ENCODE measurements around the gene CLCN2. TPM values are rescaled to one million over a fixed set of nuclear protein-coding genes. Genes with fewer than 3 reads are reported as not detected.

The CLCN2 gene
- total and polyA plus RNA-seq, 3 donors from 2014 or later, result 46.7 to 118 (median 98.2) TPM

- no peaks in the 10 kb centered on the region for H3K36me3 ChIP-seq (ENCODE audit: low read depth, missing control alignments)
- intact Hi-C loops (cut with DNase I; ENCODE audit: low total_unique reads), result no loop called here
- H3K9me3 ChIP-seq, result no peaks in the 10 kb centered on the region
- H3K27me3 ChIP-seq, result no peaks in the 10 kb centered on the region
- H3K27ac ChIP-seq, result no peak overlapping the region
- no peak for DNase-seq
- H3K4me1 ChIP-seq, result peaks cover 4% of the 10 kb centered on the region
- WGBS, 2 donors, result 97 to 98% methylated on average over 4 to 8 of the region's 8 CpGs
- H3K4me3 ChIP-seq, result no peak overlapping the region
- no peak for TF ChIP-seq POLR2A (IDR thresholded peaks at IDR 0.05)
- no peak for TF ChIP-seq CTCF (IDR thresholded peaks at IDR 0.05)
Measured at GRCh38 chr3:184384856-184385422, 23.5 kb upstream of the CLCN2 start.

GRCh38 chr3:184384342-184384741 lies 22.9 kb upstream of the CLCN2 start:
- TF ChIP-seq POLR2A (IDR thresholded peaks at IDR 0.05) (no peak), CTCF (IDR thresholded peaks at IDR 0.05) (no peak)
- H3K27me3 ChIP-seq, result no peaks in the 10 kb centered on the region
- H3K4me3 ChIP-seq, result no peak overlapping the region
- intact Hi-C loops (cut with DNase I; ENCODE audit: low total_unique reads), result no loop called here
- no peak overlapping the region for H3K27ac ChIP-seq
- H3K36me3 ChIP-seq (ENCODE audit: low read depth, missing control alignments), result no peaks in the 10 kb centered on the region
- H3K9me3 ChIP-seq, result no peaks in the 10 kb centered on the region
- peaks cover 5% of the 10 kb centered on the region for H3K4me1 ChIP-seq
- WGBS, 2 donors, result 84 to 91% methylated on average over 7 to 9 of the region's 9 CpGs
- no peak for DNase-seq

- no peaks in the 10 kb centered on the region for H3K27me3 ChIP-seq
Measured at GRCh38 chr3:184383033-184383740, 21.8 kb upstream of the CLCN2 start.

GRCh38 chr3:184382326-184383032 lies 21.1 kb upstream of the CLCN2 start:
- peaks cover 15% of the 10 kb centered on the region for H3K4me1 ChIP-seq
- no peak overlapping the region for H3K4me3 ChIP-seq
- no peaks in the 10 kb centered on the region for H3K9me3 ChIP-seq
- DNase-seq, result no peak
- 84 to 93% methylated on average over 7 to 16 of the region's 16 CpGs for WGBS, 2 donors
- H3K36me3 ChIP-seq (ENCODE audit: low read depth, missing control alignments), result no peaks in the 10 kb centered on the region
- intact Hi-C loops (cut with DNase I; ENCODE audit: low total_unique reads), result no loop called here
- no peaks in the 10 kb centered on the region for H3K27me3 ChIP-seq
- no peak overlapping the region for H3K27ac ChIP-seq
- no peak for TF ChIP-seq POLR2A (IDR thresholded peaks at IDR 0.05)
- TF ChIP-seq CTCF (IDR thresholded peaks at IDR 0.05), result no peak

More at GRCh38 chr3:184383033-184383740, 21.8 kb upstream of the CLCN2 start:
- WGBS, 2 donors, result 86 to 93% methylated on average over 10 to 15 of the region's 15 CpGs
- H3K4me3 ChIP-seq, result no peak overlapping the region
- intact Hi-C loops (cut with DNase I; ENCODE audit: low total_unique reads), result no loop called here
- H3K27ac ChIP-seq, result no peak overlapping the region
- no peaks in the 10 kb centered on the region for H3K36me3 ChIP-seq (ENCODE audit: low read depth, missing control alignments)
- DNase-seq, result no peak
- no peaks in the 10 kb centered on the region for H3K9me3 ChIP-seq
- TF ChIP-seq POLR2A (IDR thresholded peaks at IDR 0.05) (no peak), CTCF (IDR thresholded peaks at IDR 0.05) (no peak)
- H3K4me1 ChIP-seq, result peaks cover 15% of the 10 kb centered on the region

Data from testis (tissue), 3 donors.